SK-N-MC (cell line): ENCODE data around the gene JAK1.

ENCODE experiments used
- EZH2 ChIP-seq: fragments of 200-600 bp; sonication (generic); IDR thresholded peaks from one replicate; pipeline ENCODE4 v1.6.1; 2017; ENCODE audit warnings: antibody characterized with exemption
- FOXP2 ChIP-seq: optimal IDR thresholded peaks from 2 replicates; pipeline ENCODE3; 2011; ENCODE audit warnings: mild to moderate bottlenecking, moderate library complexity; ENCODE audit not compliant: insufficient read depth; ENCODE audit errors: extremely low read length, control extremely low read depth
- POLR2AphosphoS5 ChIP-seq: IDR thresholded peaks from 2 replicates; pipeline ENCODE4 v1.6.1; 2012; ENCODE audit warnings: mild to moderate bottlenecking, low read depth, low read length, borderline replicate concordance

GRCh38 chr1:64911326-64911725, 55.0 kb downstream of the JAK1 start:
- TF ChIP-seq FOXP2 (no peak), POLR2AphosphoS5 (no peak), EZH2 (no peak)
